Smooth muscle cell (in vitro differentiated cells): ENCODE data around the gene KCNMB4. TPM values are rescaled to one million over a fixed set of nuclear protein-coding genes. Genes with fewer than 3 reads are reported as not detected.

Experiments
- DNase-seq: peaks from one replicate; lab custom pipeline; 2025; ENCODE audit not compliant: unreplicated experiment; lab: John Stamatoyannopoulos, UW
- H2AFZ ChIP-seq: fragments of 200-600 bp; sonication (generic); 2 replicates; pipeline ENCODE4 v1.6.0; 2016; ENCODE audit warnings: antibody characterized with exemption, low read depth, mild to moderate bottlenecking
- H3F3A ChIP-seq: fragments of 200-600 bp; sonication (generic); 2 replicates; pipeline ENCODE4 v1.6.0; 2017; ENCODE audit warnings: antibody characterized with exemption, low read depth
- H3K27ac ChIP-seq: fragments of 200-600 bp; sonication (generic); 2 replicates; pipeline ENCODE4 v1.5.1; 2016; ENCODE audit warnings: low read depth, mild to moderate bottlenecking
- H3K27me3 ChIP-seq: fragments of 200-600 bp; sonication (generic); 2 replicates; pipeline ENCODE4 v1.6.1; 2016; ENCODE audit warnings: low read depth, mild to moderate bottlenecking
- H3K36me3 ChIP-seq: fragments of 200-600 bp; sonication (generic); 2 replicates; pipeline ENCODE4 v1.5.1; 2016; ENCODE audit warnings: low read depth
- H3K4me1 ChIP-seq: fragments of 200-600 bp; sonication (generic); 2 replicates; pipeline ENCODE4 v1.5.1; 2016; ENCODE audit warnings: low read depth
- H3K4me2 ChIP-seq: fragments of 200-600 bp; sonication (generic); 2 replicates; pipeline ENCODE4 v1.6.0; 2016; ENCODE audit warnings: mild to moderate bottlenecking
- H3K4me3 ChIP-seq: fragments of 200-600 bp; sonication (generic); 2 replicates; pipeline ENCODE4 v1.5.1; 2016; ENCODE audit warnings: mild to moderate bottlenecking
- H3K79me2 ChIP-seq: fragments of 200-600 bp; sonication (generic); 2 replicates; pipeline ENCODE4 v1.6.0; 2016; ENCODE audit warnings: low read depth, mild to moderate bottlenecking
- H3K9ac ChIP-seq: fragments of 200-600 bp; sonication (generic); 2 replicates; pipeline ENCODE4 v1.6.0; 2016; ENCODE audit warnings: low read depth
- H3K9me3 ChIP-seq: fragments of 200-600 bp; sonication (generic); replicated peaks from 2 replicates; pipeline ENCODE4 v1.5.1; 2016; ENCODE audit warnings: low read depth
- H4K20me1 ChIP-seq: fragments of 200-600 bp; sonication (generic); 2 replicates; pipeline ENCODE4 v1.6.0; 2016; ENCODE audit warnings: low read depth
- CTCF ChIP-seq: fragments of 200-600 bp; sonication (generic); IDR thresholded peaks from 2 replicates; pipeline ENCODE4 v1.5.1; 2017; ENCODE audit warnings: borderline replicate concordance, mild to moderate bottlenecking, antibody characterized with exemption; ENCODE audit not compliant: insufficient read depth, poor library complexity, severe bottlenecking
- WGBS: methylation state at CpG from one replicate; pipeline ENCODE4 v1.1.7; 2016; ENCODE audit warnings: low lambda C conversion rate; 5-methylcytosine and 5-hydroxymethylcytosine counted together
- polyA plus RNA-seq: library from polyadenylated mRNA; unstranded; fragments of >200 nt; fragmentation: Nextera tagmentation; extraction: Ambion mirVana; gene quantifications from 2 replicates; pipeline ENCODE4 v1.2.1, GENCODE V29; 2016
- total RNA-seq: library from RNA; depleted of rRNA; stranded (reverse); fragments of >200 nt; gene quantifications from 2 replicates; pipeline ENCODE4 v1.2.3, GENCODE V29; 2014

KCNMB4 gene
- total RNA-seq (8.5 and 22.0 TPM in 2 replicates), polyA plus RNA-seq (7.4 and 8.9 TPM in 2 replicates)

GRCh38 chr12:70365648-70366518 is at the start of gene KCNMB4:
Gene KCNMB4 (plus strand): TSS chr12:70366290. CDS start chr12:70366735, 445 bp downstream.
- Histone ChIP-seq H3K27me3 (peaks cover 25% of the 10 kb centered on the region), H3K36me3 (no peaks in the 10 kb centered on the region), H3K4me3 (peak within 1 kb of the TSS; percentile 77), H3F3A (no peaks in the 10 kb centered on the region), H3K27ac (no peak within 1 kb of the TSS), H4K20me1 (no peaks in the 10 kb centered on the region), H3K79me2 (peaks cover 17% of the 10 kb centered on the region), H3K9me3 (no peaks in the 10 kb centered on the region), H3K4me2 (peak within 1 kb of the TSS; percentile 91), H3K9ac (peak within 1 kb of the TSS; percentile 18), H3K4me1 (peaks cover 16% of the 10 kb centered on the region), H2AFZ (peak within 1 kb of the TSS; percentile 81)
- peak; percentile 35 for DNase-seq
- no peak for TF ChIP-seq CTCF
- WGBS: 1% methylated on average over 63 of the region's 88 CpGs

- Histone ChIP-seq H3K9ac (no peak overlapping the region), H3K9me3 (no peaks in the 10 kb centered on the region), H3K4me2 (no peak overlapping the region), H3K27ac (no peak overlapping the region), H3K36me3 (no peaks in the 10 kb centered on the region), H3K4me3 (no peak overlapping the region), H3K27me3 (no peaks in the 10 kb centered on the region), H3F3A (no peaks in the 10 kb centered on the region), H3K79me2 (peaks cover 83% of the 10 kb centered on the region), H2AFZ (no peak overlapping the region), H3K4me1 (no peaks in the 10 kb centered on the region), H4K20me1 (peaks cover 88% of the 10 kb centered on the region)
- TF ChIP-seq CTCF: no peak
- no peak for DNase-seq
- WGBS: 93% methylated on average over 3 of the region's 3 CpGs
These were observed 48.3 kb upstream of the KCNMB4 start for GRCh38 chr12:70317781-70318180.

- peaks cover 86% of the 10 kb centered on the region for H4K20me1 ChIP-seq
- no peaks in the 10 kb centered on the region for H3K27me3 ChIP-seq
- no peak for TF ChIP-seq CTCF
- no peak overlapping the region for H3K4me2 ChIP-seq
- H2AFZ ChIP-seq: no peak overlapping the region
- no peak overlapping the region for H3K9ac ChIP-seq
- WGBS: 89% methylated on average over 4 of the region's 4 CpGs
- no peak overlapping the region for H3K4me3 ChIP-seq
- H3K36me3 ChIP-seq: no peaks in the 10 kb centered on the region
- DNase-seq: no peak
- peaks cover 69% of the 10 kb centered on the region for H3K79me2 ChIP-seq
- H3K4me1 ChIP-seq: no peaks in the 10 kb centered on the region
- no peaks in the 10 kb centered on the region for H3F3A ChIP-seq
- H3K9me3 ChIP-seq: no peaks in the 10 kb centered on the region
- H3K27ac ChIP-seq: no peak overlapping the region
These were observed 46.5 kb upstream of the KCNMB4 start for GRCh38 chr12:70319605-70320004.
